ENCODE results near the gene FOXO1. TPM values are rescaled to one million over a fixed set of nuclear protein-coding genes. Genes with fewer than 3 reads are reported as not detected.
A peak's percentile ranks its signal among the peaks of the same experiment; 100 is the strongest.

Gene FOXO1
- total and polyA plus RNA-seq, 12 donors = 3.4 to 31.2 (median 15.8) TPM

GRCh38 chr13:40576369-40576768 is 90.1 kb downstream of the FOXO1 start:
- intact Hi-C loops (cut with DNase I) = no loop called here
- no peak for TF ChIP-seq CTCF (IDR thresholded peaks at IDR 0.05)
- WGBS, 2 donors = 72% methylated on average over 4 of the region's 4 CpGs
- Histone ChIP-seq H3K27ac (no peak overlapping the region), H3K27me3 (no peaks in the 10 kb centered on the region), H3K36me3 (no peaks in the 10 kb centered on the region), H3K9me3 (no peaks in the 10 kb centered on the region), H3K4me1 (peaks cover 0 to 98% (median 78%) of the 10 kb centered on the region in 9 donors), H3K4me3 (no peak overlapping the region)
- ATAC-seq (no peak), DNase-seq (no peak)

GRCh38 chr13:40572961-40573360 is 93.5 kb downstream of the FOXO1 start:
- no peak for ATAC-seq
- Histone ChIP-seq H3K27me3 (no peaks in the 10 kb centered on the region), H3K4me3 (no peak overlapping the region), H3K4me1 (peaks cover 9 to 98% (median 74%) of the 10 kb centered on the region in 9 donors), H3K36me3 (no peaks in the 10 kb centered on the region), H3K9me3 (no peaks in the 10 kb centered on the region), H3K27ac (peak overlapping the region in 2 of 10 donors; percentile 13 to 29)
- 96 to 100% methylated on average over 1 of the region's 1 CpG for WGBS, 2 donors
- DNase-seq = no peak
- intact Hi-C loops (cut with DNase I) = no loop called here
- TF ChIP-seq CTCF (IDR thresholded peaks at IDR 0.05) = no peak

- WGBS, 2 donors = 81 to 86% methylated on average over 6 of the region's 6 CpGs
- Histone ChIP-seq H3K27me3 (no peaks in the 10 kb centered on the region), H3K4me1 (peaks cover 11 to 98% (median 66%) of the 10 kb centered on the region in 9 donors), H3K4me3 (no peak overlapping the region), H3K9me3 (no peaks in the 10 kb centered on the region), H3K27ac (no peak overlapping the region), H3K36me3 (no peaks in the 10 kb centered on the region)
- DNase-seq = no peak
- intact Hi-C loops (cut with DNase I) = no loop called here
- no peak for TF ChIP-seq CTCF (IDR thresholded peaks at IDR 0.05)
- no peak for ATAC-seq
These were observed 95.0 kb downstream of the FOXO1 start for GRCh38 chr13:40571338-40571963.

- H3K4me3 ChIP-seq = no peak overlapping the region
- peaks cover 11 to 98% (median 65%) of the 10 kb centered on the region in 9 donors for H3K4me1 ChIP-seq
- no peaks in the 10 kb centered on the region for H3K36me3 ChIP-seq
- intact Hi-C loops (cut with DNase I) = no loop called here
- DNase-seq (no peak), ATAC-seq (no peak)
- H3K9me3 ChIP-seq = no peaks in the 10 kb centered on the region
- TF ChIP-seq CTCF (IDR thresholded peaks at IDR 0.05) = no peak
- 88 to 94% methylated on average over 4 of the region's 4 CpGs for WGBS, 2 donors
- no peaks in the 10 kb centered on the region for H3K27me3 ChIP-seq
- no peak overlapping the region for H3K27ac ChIP-seq
These were observed 95.5 kb downstream of the FOXO1 start for GRCh38 chr13:40570930-40571329.

All from heart right ventricle (tissue), 16 donors.